HepG2 (cell line): Measurements from ENCODE around the gene TLNRD1. TPM values are rescaled to one million over a fixed set of nuclear protein-coding genes. Genes with fewer than 3 reads are reported as not detected.
A peak's percentile ranks its signal among the peaks of the same experiment; 100 is the strongest.

Source experiments
- AGO2 ChIP-seq: fragments of 200-400 bp; formaldehyde crosslinking; optimal IDR thresholded peaks from 2 replicates; pipeline ENCODE3; 2017; ENCODE audit warnings: mild to moderate bottlenecking, low read depth, low read length, moderate library complexity
- CBFB ChIP-seq: sonication (generic); formaldehyde crosslinking; IDR thresholded peaks from 2 replicates; pipeline ENCODE4 v1.4.0; 2020; ENCODE audit warnings: missing genetic modification reagents
- CBX2 ChIP-seq, 2 experiments: fragments of 200-600 bp in 1 of 2; sonication (generic); formaldehyde crosslinking in 1 of 2; IDR thresholded peaks; 2 replicates each; pipeline versions ENCODE4 v1.7.0 to v1.8.1; 2018 to 2022; ENCODE audit warnings: low read depth in 2 of 2, low read length in 1 of 2, mild to moderate bottlenecking in 1 of 2, missing genetic modification reagents in 1 of 2
- FOXK1 ChIP-seq: sonication (generic); formaldehyde crosslinking; IDR thresholded peaks from 2 replicates; pipeline ENCODE4 v1.4.0; 2020; ENCODE audit warnings: low read depth, missing genetic modification reagents, borderline replicate concordance
- FOXP1 ChIP-seq, 2 experiments: fragments of 450-650 bp in 1 of 2; IDR thresholded peaks; 2 replicates each; pipeline ENCODE4 v1.6.1; 2017 to 2018; ENCODE audit warnings: antibody characterized with exemption in 1 of 2
- HNRNPH1 ChIP-seq: fragments of 200-400 bp; formaldehyde crosslinking; optimal IDR thresholded peaks from 2 replicates; pipeline ENCODE3; 2017; ENCODE audit warnings: mild to moderate bottlenecking, low read depth, low read length
- JARID2 ChIP-seq: sonication (generic); formaldehyde crosslinking; IDR thresholded peaks from 2 replicates; pipeline ENCODE4 v1.8.1; 2023; ENCODE audit warnings: missing genetic modification reagents, inconsistent platforms; ENCODE audit not compliant: insufficient replicate concordance
- KAT7 ChIP-seq: IDR thresholded peaks from 2 replicates; pipeline ENCODE4 v1.6.1; 2018; ENCODE audit warnings: borderline replicate concordance, missing compliant biosample characterization
- LCORL ChIP-seq, 2 experiments: fragments of 450-650 bp in 1 of 2; sonication (generic) in 1 of 2; formaldehyde crosslinking in 1 of 2; IDR thresholded peaks; 2 replicates each; pipeline versions ENCODE4 v1.5.0 to v1.6.1; 2017 to 2020; ENCODE audit warnings: antibody characterized with exemption in 1 of 2, missing genetic modification reagents in 1 of 2
- NR2F6 ChIP-seq, 2 experiments: IDR thresholded peaks; 2 replicates each; pipeline ENCODE4 v1.6.1; 2016; ENCODE audit warnings: antibody characterized with exemption in 1 of 2, mild to moderate bottlenecking in 1 of 2
- PAWR ChIP-seq: sonication (generic); formaldehyde crosslinking; IDR thresholded peaks from 2 replicates; pipeline ENCODE4 v1.4.0; 2020; ENCODE audit warnings: missing genetic modification reagents, mild to moderate bottlenecking, borderline replicate concordance
- RXRB ChIP-seq: IDR thresholded peaks from 2 replicates; pipeline ENCODE4 v1.6.1; 2016; ENCODE audit warnings: borderline replicate concordance, missing genetic modification reagents, missing compliant biosample characterization
- SOX13 ChIP-seq, 3 experiments: fragments of 450-650 bp in 1 of 3; sonication (generic) in 1 of 3; formaldehyde crosslinking in 1 of 3; IDR thresholded peaks in 2 of 3; conservative IDR thresholded peaks in 1 of 3; 2 replicates each; pipeline versions ENCODE4 v1.5.0 to v1.6.1; 2016 to 2020; ENCODE audit warnings: antibody characterized with exemption in 1 of 3, mild to moderate bottlenecking in 1 of 3, missing compliant biosample characterization in 1 of 3, missing genetic modification reagents in 1 of 3, moderate library complexity in 1 of 3
- SOX5 ChIP-seq: IDR thresholded peaks from 2 replicates; pipeline ENCODE4 v1.6.1; 2016; ENCODE audit warnings: borderline replicate concordance
- ZNF142 ChIP-seq: sonication (generic); formaldehyde crosslinking; IDR thresholded peaks from 2 replicates; pipeline ENCODE4 v1.4.0; 2020; ENCODE audit warnings: missing genetic modification reagents
- ZNF281 ChIP-seq: sonication (generic); formaldehyde crosslinking; IDR thresholded peaks from 2 replicates; pipeline ENCODE4 v1.4.0; 2020; ENCODE audit warnings: missing genetic modification reagents, borderline replicate concordance
- ZNF414 ChIP-seq: sonication (generic); formaldehyde crosslinking; IDR thresholded peaks from 2 replicates; pipeline ENCODE4 v1.5.0; 2020; ENCODE audit warnings: missing genetic modification reagents
- polyA plus RNA-seq, 8 experiments: library from polyadenylated mRNA; depleted of rRNA in 3 of 8; stranded (reverse) in 7 of 8; unstranded in 1 of 8; fragments of >200 nt; fragmentation: Illumina TruSeq in 4 of 8; extraction: Trizol in 4 of 8; gene quantifications; 2 replicates each; pipeline versions ENCODE4 v1.2.1 to v1.2.3, GENCODE V29; 2011 to 2016; ENCODE audit warnings: low read depth in 4 of 8, missing spikeins in 1 of 8, mixed read lengths in 1 of 8; ENCODE audit not compliant: insufficient read depth in 1 of 8
- total RNA-seq, 5 experiments: library from RNA; depleted of rRNA; stranded (reverse); fragments of >200 nt; fragmentation: Illumina TruSeq; extraction: Trizol; gene quantifications; 2 replicates each; pipeline ENCODE4 v1.2.3, GENCODE V29; 2016; ENCODE audit warnings: low read depth in 1 of 5

Gene TLNRD1
- total and polyA plus RNA-seq, 2 of the 13 experiments (the other 11 are each of a cell fraction or from before 2014, with no cell fraction given) = 3.4 to 5.3 TPM

GRCh38 chr15:80953953-80954778, 46.6 kb upstream of the TLNRD1 start (continued):
- TF ChIP-seq NR2F6 (IDR thresholded peaks at IDR 0.05) (peak; percentile 68), NR2F6 (CRISPR knock-in tag; IDR thresholded peaks at IDR 0.05) (peak; percentile 38; the same call in 1 of the 2 replicates), HNRNPH1 (peak; percentile 28), JARID2 (CRISPR knock-in tag) (no peak), CBX2 (IDR thresholded peaks at IDR 0.05; ENCODE audit: low read depth, low read length) (no peak), CBX2 (CRISPR knock-in tag; IDR thresholded peaks at IDR 0.05; ENCODE audit: low read depth) (no peak), SOX13 (IDR thresholded peaks at IDR 0.05) (peak; percentile 68), SOX13 (CRISPR knock-in tag; conservative IDR thresholded peaks at IDR 0.05 in 1 of 2, IDR thresholded peaks at IDR 0.05 in 1 of 2) (peak in 1 of 2 experiments; percentile 69; a peak in 2 of 4 replicates), ZNF414 (CRISPR knock-in tag) (no peak), LCORL (IDR thresholded peaks at IDR 0.05) (no peak), LCORL (CRISPR knock-in tag; IDR thresholded peaks at IDR 0.05) (peak; percentile 56; the same call in 1 of the 2 replicates), ZNF142 (CRISPR knock-in tag) (no peak), CBFB (no peak), FOXP1 (IDR thresholded peaks at IDR 0.05) (no peak), FOXP1 (CRISPR knock-in tag; IDR thresholded peaks at IDR 0.05) (peak; percentile 55), ZNF281 (CRISPR knock-in tag) (peak; percentile 82; the same call in 1 of the 2 replicates), KAT7 (CRISPR knock-in tag) (no peak), AGO2 (no peak), FOXK1 (CRISPR knock-in tag) (peak; percentile 43; the same call in 1 of the 2 replicates), SOX5 (CRISPR knock-in tag) (peak; percentile 76; the same call in 1 of the 2 replicates), PAWR (CRISPR knock-in tag) (no peak), RXRB (CRISPR knock-in tag) (peak; percentile 50)
